ENCODE results near the gene FUOM.

Gene FUOM

DNA sequence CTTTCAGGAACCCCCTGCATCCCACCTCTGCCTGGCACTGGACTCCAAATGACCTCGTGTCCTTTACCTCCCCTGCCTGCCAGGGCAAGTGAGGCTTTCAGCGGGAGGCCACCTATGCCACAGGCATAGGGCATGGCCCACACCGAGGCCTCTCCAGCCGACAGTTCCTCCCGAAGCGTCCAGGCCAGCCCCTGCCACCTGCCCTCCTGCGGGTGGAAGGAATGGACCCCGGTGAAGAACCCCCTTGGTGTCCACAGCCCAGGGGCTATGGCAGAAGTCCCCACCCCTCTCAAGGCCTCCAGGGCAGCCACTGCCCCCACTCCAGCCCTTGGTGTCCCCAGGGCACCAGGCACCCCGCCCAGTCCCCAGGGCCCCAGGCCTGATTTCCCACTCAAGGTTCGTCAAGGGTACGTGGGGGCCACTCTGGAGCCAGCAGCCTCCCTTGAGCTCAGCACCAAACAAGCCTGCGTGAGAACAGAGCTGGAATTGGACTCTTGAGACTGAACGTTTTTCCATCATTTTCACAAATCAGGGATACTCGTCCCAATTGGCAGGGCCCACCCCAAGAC is 3.1 kb downstream of the FUOM start:
- TF ChIP-seq CTCF (conservative IDR thresholded peaks at IDR 0.05; ENCODE audit: control insufficient read depth, insufficient read depth, low read depth, low read length), result no peak
- no peak for DNase-seq (ENCODE audit: low read depth)
- H3K4me3 ChIP-seq (ENCODE audit: control insufficient read depth, low read depth, low read length), result no peak overlapping the region

DNA sequence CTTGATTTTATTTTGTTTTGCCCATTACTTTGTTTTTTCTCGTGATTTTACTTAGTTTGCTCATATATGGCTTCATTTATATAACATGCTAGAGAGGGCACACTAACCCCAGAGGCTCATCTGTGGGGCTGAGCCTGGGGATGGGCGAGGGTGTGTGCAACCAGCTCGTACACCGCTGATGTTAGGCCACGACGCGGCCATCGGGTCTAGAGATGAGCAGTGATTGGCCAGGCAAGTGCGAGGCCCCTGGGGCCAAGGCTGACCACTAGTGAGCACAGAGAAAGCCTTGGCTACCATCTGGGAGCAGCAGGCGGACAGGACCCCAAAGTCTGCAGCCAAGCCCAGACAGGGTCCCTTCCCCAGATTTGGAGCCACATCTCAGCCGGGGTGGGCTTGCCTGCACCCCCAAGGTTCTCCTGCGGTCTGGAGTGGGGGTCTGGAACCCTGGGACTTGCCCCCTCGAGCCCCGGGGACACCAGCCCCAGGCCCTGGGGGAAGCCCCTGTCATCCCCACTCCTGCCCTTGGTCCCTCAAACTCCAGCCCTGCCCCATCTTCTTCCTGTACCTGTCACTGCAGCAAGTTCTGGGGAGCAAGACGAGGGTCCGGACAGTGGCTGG is 3.7 kb downstream of the FUOM start:
- TF ChIP-seq CTCF (conservative IDR thresholded peaks at IDR 0.05; ENCODE audit: control insufficient read depth, insufficient read depth, low read depth, low read length), result no peak

GRCh38 chr10:133353202-133353959 is 4.4 kb downstream of the FUOM start:
- TF ChIP-seq CTCF (conservative IDR thresholded peaks at IDR 0.05; ENCODE audit: control insufficient read depth, insufficient read depth, low read depth, low read length), result no peak
- no peak overlapping the region for H3K4me3 ChIP-seq (ENCODE audit: control insufficient read depth, low read depth, low read length)
- DNase-seq (ENCODE audit: low read depth), result no peak

More for the DNA sequence above, 3.7 kb downstream of the FUOM start:
- no peak overlapping the region for H3K4me3 ChIP-seq (ENCODE audit: control insufficient read depth, low read depth, low read length)
- DNase-seq (ENCODE audit: low read depth), result no peak

DNA sequence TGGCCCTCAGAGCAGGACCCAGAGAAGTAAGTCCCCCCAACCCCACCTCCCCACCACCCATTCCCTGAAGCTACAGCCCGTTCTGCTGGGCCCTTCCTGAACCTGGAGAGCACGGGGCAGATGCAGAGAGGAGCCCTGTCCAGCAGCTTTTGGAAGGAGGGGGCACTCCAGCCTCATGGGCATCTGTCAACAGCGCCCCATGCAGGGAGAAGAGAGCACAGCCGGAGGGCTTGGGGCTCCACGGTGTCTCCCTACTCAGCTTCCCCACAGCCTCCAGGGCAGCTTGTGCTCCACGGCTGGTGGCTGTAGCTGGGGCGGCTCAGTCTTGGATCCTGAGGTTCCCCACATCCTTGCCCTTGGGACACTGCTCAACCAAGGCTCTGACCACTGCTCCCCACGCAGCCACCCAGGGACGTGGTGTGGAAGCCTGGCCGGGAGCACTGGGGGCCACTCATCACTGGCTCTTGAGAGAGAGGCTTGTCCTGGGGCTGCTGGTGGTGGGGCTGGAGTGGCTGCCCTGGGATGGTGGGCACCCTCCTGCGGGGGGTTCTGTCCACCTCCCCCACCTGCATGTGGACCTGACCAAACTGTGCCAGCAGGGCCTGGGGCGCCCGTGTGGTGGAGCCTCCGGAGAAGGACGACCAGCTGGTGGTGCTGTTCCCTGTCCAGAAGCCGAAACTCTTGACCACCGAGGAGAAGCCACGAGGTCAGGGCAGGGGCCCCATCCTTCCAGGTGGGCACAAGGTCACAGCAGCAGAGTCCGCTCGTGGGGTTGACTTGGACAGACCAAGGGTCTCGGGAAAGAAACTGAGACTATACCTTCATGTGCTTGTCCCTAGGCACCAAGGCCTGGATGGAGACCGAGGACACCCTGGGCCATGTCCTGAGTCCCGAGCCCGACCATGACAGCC is 6.2 kb downstream of the FUOM start:
- no peak for DNase-seq (ENCODE audit: low read depth)
- TF ChIP-seq CTCF (conservative IDR thresholded peaks at IDR 0.05; ENCODE audit: control insufficient read depth, insufficient read depth, low read depth, low read length), result peak; percentile 1
- H3K4me3 ChIP-seq (ENCODE audit: control insufficient read depth, low read depth, low read length), result no peak overlapping the region

DNA sequence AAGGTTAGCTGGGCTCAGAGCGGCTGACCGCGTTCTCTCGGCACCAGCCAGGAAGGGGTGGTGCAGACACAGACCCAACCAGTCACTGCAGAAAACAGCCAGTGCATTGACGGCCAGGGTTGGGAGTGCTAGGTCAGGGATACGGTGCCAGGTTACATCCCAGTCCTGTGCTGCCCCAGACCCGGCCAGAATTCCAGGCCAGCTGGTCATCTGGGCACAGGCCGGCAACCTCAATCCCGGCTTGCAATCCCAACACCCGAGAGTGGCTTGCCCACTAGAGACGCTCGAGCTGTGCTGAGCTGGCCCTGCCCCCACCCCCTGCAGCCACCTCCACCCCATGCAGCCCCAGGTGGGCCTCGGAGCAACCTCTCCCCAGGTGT is 6.9 kb downstream of the FUOM start:
- TF ChIP-seq CTCF (conservative IDR thresholded peaks at IDR 0.05; ENCODE audit: control insufficient read depth, insufficient read depth, low read depth, low read length), result no peak
- DNase-seq (ENCODE audit: low read depth), result no peak
- no peak overlapping the region for H3K4me3 ChIP-seq (ENCODE audit: control insufficient read depth, low read depth, low read length)

GRCh38 chr10:133350283-133350949 is 7.4 kb downstream of the FUOM start:
- DNase-seq (ENCODE audit: low read depth), result no peak
- TF ChIP-seq CTCF (conservative IDR thresholded peaks at IDR 0.05; ENCODE audit: control insufficient read depth, insufficient read depth, low read depth, low read length), result no peak
- no peak overlapping the region for H3K4me3 ChIP-seq (ENCODE audit: control insufficient read depth, low read depth, low read length)
